ENCODE measurements around the gene ZNF512B.
A peak's percentile ranks its signal among the peaks of the same experiment; 100 is the strongest.
"Not testable (repeated sequence)": the region's sequence is repeated elsewhere in the genome, so short reads cannot be mapped to it uniquely, and the experiment has no call there.

The ZNF512B gene
- total RNA-seq, result 36.3 to 65.6 reads per million in 2 experiments

GRCh38 chr20:63969838-63970713 is at the start of gene ZNF512B:
Gene ZNF512B, minus strand, starts transcription at chr20:63969930. Its CDS starts 1,980 bp downstream, at chr20:63967950.
- DNase-seq (ENCODE audit: low read depth), result no peak

- DNase-seq (ENCODE audit: low read depth), result no peak
Observed at GRCh38 chr20:64015635-64016034, 45.9 kb upstream of the ZNF512B start.

- not testable (repeated sequence) for DNase-seq (ENCODE audit: low read depth)
Observed at GRCh38 chr20:64012385-64013154, 42.8 kb upstream of the ZNF512B start.

GRCh38 chr20:64011366-64011779 is 41.6 kb upstream of the ZNF512B start:
- DNase-seq (ENCODE audit: low read depth), result peak; percentile 9

GRCh38 chr20:64010711-64011237 is 41.0 kb upstream of the ZNF512B start:
- DNase-seq (ENCODE audit: low read depth), result no peak

GRCh38 chr20:64009811-64010387 is 40.2 kb upstream of the ZNF512B start:
- no peak for DNase-seq (ENCODE audit: low read depth)

- DNase-seq (ENCODE audit: low read depth), result no peak
Observed at GRCh38 chr20:64006902-64007301, 37.2 kb upstream of the ZNF512B start.

GRCh38 chr20:64006490-64006889 is 36.8 kb upstream of the ZNF512B start:
- DNase-seq (ENCODE audit: low read depth), result no peak

GRCh38 chr20:64005394-64005793 is 35.7 kb upstream of the ZNF512B start:
- DNase-seq (ENCODE audit: low read depth), result no peak

- no peak for DNase-seq (ENCODE audit: low read depth)
Observed at GRCh38 chr20:64003960-64004725, 34.4 kb upstream of the ZNF512B start.

GRCh38 chr20:64001607-64002011 is 31.9 kb upstream of the ZNF512B start:
- no peak for DNase-seq (ENCODE audit: low read depth)

GRCh38 chr20:64000906-64001305 is 31.2 kb upstream of the ZNF512B start:
- DNase-seq (ENCODE audit: low read depth), result no peak

- DNase-seq (ENCODE audit: low read depth), result no peak
Observed at GRCh38 chr20:63982937-63983336, 13.2 kb upstream of the ZNF512B start.

- DNase-seq (ENCODE audit: low read depth), result peak; percentile 92
Observed at GRCh38 chr20:63980806-63981728, 11.3 kb upstream of the ZNF512B start, which contains the start of gene PRPF6. Gene PRPF6, plus strand, starts transcription at chr20:63981132. Its CDS starts 114 bp downstream, at chr20:63981246.

- no peak for DNase-seq (ENCODE audit: low read depth)
Observed at GRCh38 chr20:63980317-63980805, 10.6 kb upstream of the ZNF512B start.

GRCh38 chr20:63979557-63980316 is 10.0 kb upstream of the ZNF512B start, which contains the start of gene SAMD10:
Gene SAMD10, minus strand, starts transcription at chr20:63979642. Its CDS starts 175 bp downstream, at chr20:63979467.
- peak; percentile 55 for DNase-seq (ENCODE audit: low read depth)

- DNase-seq (ENCODE audit: low read depth), result no peak
Observed at GRCh38 chr20:63979229-63979556, 9.5 kb upstream of the ZNF512B start.

GRCh38 chr20:63978319-63979228 is 8.8 kb upstream of the ZNF512B start:
- DNase-seq (ENCODE audit: low read depth), result no peak
